Body of pancreas (tissue), 4 donors: ENCODE data around the gene MRFAP1L1.

Source experiments
- CTCF ChIP-seq, 7 experiments: fragments of 450-650 bp in 4 of 7; fragments of 200-600 bp in 3 of 7; sonication (generic) in 3 of 7; IDR thresholded peaks; one replicate each; pipeline ENCODE4 v1.5.1; 2016 to 2019; ENCODE audit warnings: antibody characterized with exemption in 7 of 7
- POLR2A ChIP-seq, 3 donors: fragments of 450-650 bp; IDR thresholded peaks; one replicate each; pipeline ENCODE4 v1.6.1; 2016; ENCODE audit warnings: antibody characterized with exemption in 3 of 3, mild to moderate bottlenecking in 2 of 3

- TF ChIP-seq CTCF (IDR thresholded peaks at IDR 0.05) (no peak), POLR2A (IDR thresholded peaks at IDR 0.05) (no peak)
Measured at GRCh38 chr4:6732441-6733357, 23.0 kb upstream of the MRFAP1L1 start.
